DND-41 (cell line): ENCODE data around the gene SLC2A13.

Experiments used
- CTCF ChIP-seq: IDR thresholded peaks from 2 replicates; pipeline ENCODE4 v1.5.1; 2012; ENCODE audit warnings: borderline replicate concordance, low read length, moderate library complexity, mild to moderate bottlenecking; ENCODE audit not compliant: poor library complexity, severe bottlenecking; ENCODE audit errors: extremely low read depth
- EZH2 ChIP-seq: IDR thresholded peaks from 3 replicates; pipeline ENCODE4 v1.6.1; 2012; ENCODE audit warnings: borderline replicate concordance, low read depth, mild to moderate bottlenecking, moderate library complexity, low read length, inconsistent platforms; ENCODE audit not compliant: severe bottlenecking

GRCh38 chr12:39935275-39935674 lies 170.6 kb downstream of the SLC2A13 start:
- TF ChIP-seq CTCF (no peak), EZH2 (no peak)
